Stimulated activated CD4-positive, alpha-beta T cell treated with anti-CD3 and anti-CD28 coated beads, Interleukin-4, amount 100 ng/mL, for 48 hours (primary cell): ENCODE results near the gene BICD2.
"Not testable (repeated sequence)": the region's sequence is repeated elsewhere in the genome, so short reads cannot be mapped to it uniquely, and the experiment has no call there.

Experiments
- DNase-seq, 2 donors: peaks; one replicate each; pipeline ENCODE4 v3.0.0-alpha.2; 2020; ENCODE audit warnings: low read depth in 2 of 2

The BICD2 gene

GRCh38 chr9:92770360-92770995 is 5.8 kb upstream of the BICD2 start:
- DNase-seq = no peak

- no peak for DNase-seq
These were observed 5.3 kb upstream of the BICD2 start for GRCh38 chr9:92769990-92770359.

GRCh38 chr9:92769286-92769685 is 4.7 kb upstream of the BICD2 start:
- DNase-seq = no peak

GRCh38 chr9:92768816-92769215 is 4.2 kb upstream of the BICD2 start:
- DNase-seq = not testable (repeated sequence)

GRCh38 chr9:92767066-92768054 is 2.7 kb upstream of the BICD2 start:
- no peak for DNase-seq

GRCh38 chr9:92764988-92765936 is 629 bp upstream of the BICD2 start:
- DNase-seq = peak; percentile 93 to 95

GRCh38 chr9:92763721-92764380 is 782 bp downstream of the BICD2 start:
- DNase-seq = no peak

- no peak for DNase-seq
These were observed 1.6 kb downstream of the BICD2 start for GRCh38 chr9:92762781-92763708.

- no peak for DNase-seq
These were observed 2.4 kb downstream of the BICD2 start for GRCh38 chr9:92762196-92762595.

- no peak for DNase-seq
These were observed 2.9 kb downstream of the BICD2 start for GRCh38 chr9:92761686-92762085.

- DNase-seq = no peak
These were observed 4.1 kb downstream of the BICD2 start for GRCh38 chr9:92760494-92760893.

- no peak for DNase-seq
These were observed 4.6 kb downstream of the BICD2 start for GRCh38 chr9:92760070-92760469.

GRCh38 chr9:92759446-92759845 is 5.2 kb downstream of the BICD2 start:
- no peak for DNase-seq

GRCh38 chr9:92756792-92757191 is 7.8 kb downstream of the BICD2 start:
- DNase-seq = no peak

- no peak for DNase-seq
These were observed 10.4 kb downstream of the BICD2 start for GRCh38 chr9:92754091-92754745.

- no peak for DNase-seq
These were observed 11.7 kb downstream of the BICD2 start for GRCh38 chr9:92752812-92753404.

- no peak for DNase-seq
These were observed 14.7 kb downstream of the BICD2 start for GRCh38 chr9:92749934-92750315.

- no peak for DNase-seq
These were observed 15.3 kb downstream of the BICD2 start for GRCh38 chr9:92749071-92749933.

- no peak for DNase-seq
These were observed 16.5 kb downstream of the BICD2 start for GRCh38 chr9:92748233-92748497.
